Panc1 (cell line): Measurements from ENCODE around the gene STK16. TPM values are rescaled to one million over a fixed set of nuclear protein-coding genes. Genes with fewer than 3 reads are reported as not detected.

ENCODE experiments used
- microRNA-seq: library from miRNA; unstranded; fragments of <30 nt; microRNA quantifications from one replicate; pipeline ENCODE4 v1.1.0, GENCODE V29; 2020; ENCODE audit not compliant: unreplicated experiment
- total RNA-seq: library from RNA; stranded (reverse); gene quantifications from one replicate; pipeline ENCODE4 v1.2.1, GENCODE V29; 2021; ENCODE audit not compliant: unreplicated experiment

Gene STK16
- total RNA-seq, 1 experiment from 2014 or later: 29.9 TPM

Small RNA genes lying within 50 kb of the gene (microRNA-seq; reads per million reads assigned to microRNA genes)
- gene MIR153-1: not detected

Other genes starting within 250 kb of the STK16 start
- gene CFAP65, start 204.0 kb upstream of the STK16 start, total RNA-seq: 0.33 TPM
- gene IHH, start 184.6 kb upstream of the STK16 start, total RNA-seq: 0.23 TPM
- gene NHEJ1, start 84.7 kb upstream of the STK16 start, total RNA-seq: 18.2 TPM
- 3.3 TPM for gene SLC23A3, start 75.5 kb upstream of the STK16 start, total RNA-seq
- 55.7 TPM for gene CNPPD1, start 68.6 kb upstream of the STK16 start, total RNA-seq
- 106 TPM for gene RETREG2, start 67.2 kb upstream of the STK16 start, total RNA-seq
- 43.2 TPM for gene ZFAND2B, start 38.7 kb upstream of the STK16 start, total RNA-seq
- 19.0 TPM for gene ABCB6, start 26.5 kb upstream of the STK16 start, total RNA-seq
- gene ATG9A, start 15.8 kb upstream of the STK16 start, total RNA-seq: 75.1 TPM
- gene ANKZF1, start 15.7 kb upstream of the STK16 start, total RNA-seq: 36.2 TPM
- gene GLB1L, start within 50 bp of the STK16 start, total RNA-seq: 8.1 TPM
- gene TUBA4B, start 7.8 kb downstream of the STK16 start, total RNA-seq: not detected
- 12.9 TPM for gene TUBA4A, start 8.4 kb downstream of the STK16 start, total RNA-seq
- 66.2 TPM for gene DNAJB2, start 33.9 kb downstream of the STK16 start, total RNA-seq
- gene PTPRN, start 63.9 kb downstream of the STK16 start, total RNA-seq: not detected
- gene RESP18, start 87.3 kb downstream of the STK16 start, total RNA-seq: not detected
- 107 TPM for gene DNPEP, start 142.4 kb downstream of the STK16 start, total RNA-seq
- gene DES, start 172.9 kb downstream of the STK16 start, total RNA-seq: 0.69 TPM
- 3.4 TPM for gene SPEG, start 189.4 kb downstream of the STK16 start, total RNA-seq